SJCRH30 (cell line): ENCODE measurements around the gene PDZRN3. TPM values are rescaled to one million over a fixed set of nuclear protein-coding genes. Genes with fewer than 3 reads are reported as not detected.

Experiments used
- DNase-seq, 2 experiments: peaks; one replicate each; pipeline ENCODE4 v3.0.0-alpha.2; 2015 to 2020
- H3K27ac ChIP-seq: fragments of 250-450 bp; sonication (Bioruptor Pico); 2 replicates; pipeline ENCODE4 v1.5.1; 2020; ENCODE audit warnings: mild to moderate bottlenecking, moderate library complexity
- H3K27me3 ChIP-seq: fragments of 250-450 bp; sonication (Bioruptor Pico); 2 replicates; pipeline ENCODE4 v1.5.1; 2020; ENCODE audit warnings: mild to moderate bottlenecking, moderate library complexity
- H3K36me3 ChIP-seq: fragments of 250-450 bp; sonication (Bioruptor Pico); 2 replicates; pipeline ENCODE4 v1.5.1; 2020; ENCODE audit warnings: mild to moderate bottlenecking, moderate library complexity
- H3K4me1 ChIP-seq: fragments of 250-450 bp; sonication (Bioruptor Pico); 2 replicates; pipeline ENCODE4 v1.5.1; 2020; ENCODE audit warnings: mild to moderate bottlenecking, moderate library complexity
- H3K4me3 ChIP-seq: fragments of 250-450 bp; sonication (Bioruptor Pico); 2 replicates; pipeline ENCODE4 v1.5.1; 2020; ENCODE audit warnings: mild to moderate bottlenecking, moderate library complexity
- H3K9me3 ChIP-seq: fragments of 250-450 bp; sonication (Bioruptor Pico); replicated peaks from 2 replicates; pipeline ENCODE4 v1.5.1; 2020; ENCODE audit warnings: mild to moderate bottlenecking, moderate library complexity
- total RNA-seq: library from RNA; depleted of rRNA; stranded (reverse); fragments of >200 nt; shearing (Covaris generic); gene quantifications from 2 replicates; pipeline ENCODE4 v1.2.3, GENCODE V29; 2014

Gene PDZRN3
- total RNA-seq, 1 experiment from 2014 or later, result 27.3 TPM

DNA sequence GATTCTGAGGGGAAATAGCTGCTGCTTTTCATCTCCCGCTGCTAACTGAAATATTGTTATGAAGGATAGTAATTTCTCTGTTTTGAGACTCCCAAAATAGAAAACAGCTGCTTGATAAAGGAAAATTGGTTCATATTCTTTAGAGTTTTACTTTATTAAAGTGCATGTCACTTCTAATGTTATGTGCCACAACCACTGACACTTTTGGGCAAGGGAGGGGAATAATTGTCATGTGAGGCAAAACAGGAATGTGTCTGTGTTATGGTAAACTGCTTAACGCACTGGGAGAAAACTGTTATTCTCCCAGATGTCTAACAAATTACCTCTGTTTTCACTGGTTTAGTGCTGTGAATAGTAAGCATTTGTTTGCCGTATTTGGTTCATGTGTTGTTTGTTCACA, 201.6 kb downstream of the PDZRN3 start:
- Histone ChIP-seq H3K36me3 (no peaks in the 10 kb centered on the region), H3K4me3 (no peak overlapping the region), H3K4me1 (peaks cover 22% of the 10 kb centered on the region), H3K27ac (no peak overlapping the region), H3K9me3 (no peaks in the 10 kb centered on the region), H3K27me3 (no peaks in the 10 kb centered on the region)
- DNase-seq, result no peak

GRCh38 chr3:73422571-73422970, 202.2 kb downstream of the PDZRN3 start:
- no peak for DNase-seq
- H3K27ac ChIP-seq, result no peak overlapping the region
- no peaks in the 10 kb centered on the region for H3K27me3 ChIP-seq
- H3K9me3 ChIP-seq, result no peaks in the 10 kb centered on the region
- H3K4me1 ChIP-seq, result peaks cover 16% of the 10 kb centered on the region
- H3K36me3 ChIP-seq, result no peaks in the 10 kb centered on the region
- no peak overlapping the region for H3K4me3 ChIP-seq

- Histone ChIP-seq H3K36me3 (no peaks in the 10 kb centered on the region), H3K27ac (no peak overlapping the region), H3K9me3 (no peaks in the 10 kb centered on the region), H3K4me1 (no peaks in the 10 kb centered on the region), H3K4me3 (no peak overlapping the region), H3K27me3 (no peaks in the 10 kb centered on the region)
- no peak for DNase-seq
These were observed 204.8 kb downstream of the PDZRN3 start for GRCh38 chr3:73419942-73420341.

GRCh38 chr3:73419179-73419803, 205.4 kb downstream of the PDZRN3 start:
- H3K9me3 ChIP-seq, result no peaks in the 10 kb centered on the region
- no peaks in the 10 kb centered on the region for H3K36me3 ChIP-seq
- no peak overlapping the region for H3K27ac ChIP-seq
- no peaks in the 10 kb centered on the region for H3K4me1 ChIP-seq
- H3K27me3 ChIP-seq, result no peaks in the 10 kb centered on the region
- H3K4me3 ChIP-seq, result no peak overlapping the region
- DNase-seq, result no peak

- no peaks in the 10 kb centered on the region for H3K9me3 ChIP-seq
- no peak for DNase-seq
- H3K4me3 ChIP-seq, result no peak overlapping the region
- no peaks in the 10 kb centered on the region for H3K36me3 ChIP-seq
- H3K27ac ChIP-seq, result no peak overlapping the region
- no peaks in the 10 kb centered on the region for H3K27me3 ChIP-seq
- H3K4me1 ChIP-seq, result no peaks in the 10 kb centered on the region
These were observed 206.1 kb downstream of the PDZRN3 start for GRCh38 chr3:73418681-73419080.

DNA sequence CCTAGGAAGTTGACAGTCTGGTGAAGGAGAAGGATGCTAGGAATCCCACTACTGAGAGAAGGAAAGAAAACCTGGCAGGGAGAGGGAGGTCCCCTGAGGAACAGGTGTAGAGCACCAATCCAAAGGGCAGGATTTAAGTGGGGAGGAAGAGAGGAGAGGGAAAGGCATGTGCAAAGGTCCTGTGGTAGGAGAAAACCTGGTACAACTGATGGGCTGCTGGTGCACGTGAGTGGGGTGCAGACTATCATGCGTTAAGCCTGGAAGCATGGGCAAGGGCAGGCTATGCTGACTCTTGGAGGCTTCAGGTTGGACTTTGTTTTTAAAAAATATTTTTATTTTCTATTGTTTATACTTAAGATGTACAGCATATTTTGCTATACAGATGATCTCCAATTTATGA, 209.6 kb downstream of the PDZRN3 start:
- Histone ChIP-seq H3K9me3 (no peaks in the 10 kb centered on the region), H3K27ac (no peak overlapping the region), H3K4me1 (no peaks in the 10 kb centered on the region), H3K27me3 (no peaks in the 10 kb centered on the region), H3K36me3 (peaks cover 2% of the 10 kb centered on the region; the same call in 1 of the 2 replicates), H3K4me3 (no peak overlapping the region)
- DNase-seq, result no peak

DNA sequence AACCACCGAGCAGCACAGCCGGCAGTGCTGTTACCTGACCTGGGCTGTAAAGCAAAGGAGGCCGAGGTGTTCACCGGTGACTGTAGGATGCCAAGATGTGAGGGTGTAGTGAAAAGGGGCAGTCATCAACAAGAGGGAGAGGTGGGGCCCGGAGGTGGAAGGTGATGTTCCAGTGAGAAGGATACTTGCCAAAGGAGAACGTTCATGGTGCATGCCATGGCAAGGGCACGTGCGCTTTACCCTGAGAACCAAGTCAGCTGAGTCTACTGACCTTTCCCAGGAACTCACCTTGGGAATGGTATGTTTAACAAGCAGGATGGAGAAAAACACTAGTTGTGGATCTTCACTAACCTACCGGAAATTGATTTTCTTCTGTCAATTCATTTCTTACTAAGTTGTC, 211.1 kb downstream of the PDZRN3 start:
- peaks cover 2% of the 10 kb centered on the region; the same call in 1 of the 2 replicates for H3K36me3 ChIP-seq
- no peaks in the 10 kb centered on the region for H3K4me1 ChIP-seq
- no peak for DNase-seq
- H3K27me3 ChIP-seq, result no peaks in the 10 kb centered on the region
- H3K27ac ChIP-seq, result no peak overlapping the region
- H3K9me3 ChIP-seq, result no peaks in the 10 kb centered on the region
- H3K4me3 ChIP-seq, result no peak overlapping the region

GRCh38 chr3:73411993-73412392, 212.7 kb downstream of the PDZRN3 start:
- Histone ChIP-seq H3K9me3 (no peaks in the 10 kb centered on the region), H3K27me3 (no peaks in the 10 kb centered on the region), H3K27ac (no peak overlapping the region), H3K4me3 (no peak overlapping the region), H3K4me1 (no peaks in the 10 kb centered on the region), H3K36me3 (peaks cover 2% of the 10 kb centered on the region; the same call in 1 of the 2 replicates)
- DNase-seq, result no peak

- H3K9me3 ChIP-seq, result no peaks in the 10 kb centered on the region
- H3K4me3 ChIP-seq, result no peak overlapping the region
- DNase-seq, result no peak
- H3K27ac ChIP-seq, result no peak overlapping the region
- H3K27me3 ChIP-seq, result no peaks in the 10 kb centered on the region
- H3K36me3 ChIP-seq, result peaks cover 2% of the 10 kb centered on the region; the same call in 1 of the 2 replicates
- no peaks in the 10 kb centered on the region for H3K4me1 ChIP-seq
These were observed 213.2 kb downstream of the PDZRN3 start for GRCh38 chr3:73411545-73411944.

DNA sequence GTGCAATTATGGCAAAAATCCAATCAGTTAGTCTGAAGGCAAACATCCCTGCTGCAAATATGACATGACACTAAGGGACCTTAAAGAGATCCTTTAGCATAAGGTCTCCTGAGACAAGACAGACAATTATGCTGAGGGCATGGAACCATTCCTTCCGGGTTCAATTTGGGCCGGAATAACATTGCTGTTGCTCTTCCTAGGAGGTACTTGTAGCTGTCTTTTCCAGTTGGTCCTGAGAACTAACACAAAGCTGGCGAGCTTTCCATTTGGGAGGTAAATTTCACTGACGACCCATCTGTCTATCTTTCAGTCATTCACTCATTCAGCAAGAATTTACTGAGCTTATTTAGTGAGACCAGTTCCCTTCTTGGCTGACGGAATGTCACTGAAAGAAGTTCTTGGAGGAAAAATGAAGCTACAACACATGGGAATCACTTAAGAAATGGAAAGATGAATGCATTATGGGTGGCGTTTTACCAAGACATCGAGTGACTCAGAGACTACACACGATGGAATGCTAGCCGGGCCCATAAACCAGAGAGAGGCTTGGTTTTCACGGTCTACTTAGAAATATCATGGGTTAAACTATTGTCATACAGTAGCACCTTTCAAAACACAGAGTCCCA, 215.5 kb downstream of the PDZRN3 start:
- DNase-seq, result no peak
- H3K9me3 ChIP-seq, result no peaks in the 10 kb centered on the region
- H3K4me1 ChIP-seq, result no peaks in the 10 kb centered on the region
- H3K36me3 ChIP-seq, result peaks cover 2% of the 10 kb centered on the region; the same call in 1 of the 2 replicates
- H3K27ac ChIP-seq, result no peak overlapping the region
- no peaks in the 10 kb centered on the region for H3K27me3 ChIP-seq
- H3K4me3 ChIP-seq, result no peak overlapping the region

GRCh38 chr3:73408634-73409033, 216.1 kb downstream of the PDZRN3 start:
- Histone ChIP-seq H3K36me3 (peaks cover 2% of the 10 kb centered on the region; the same call in 1 of the 2 replicates), H3K4me1 (no peaks in the 10 kb centered on the region), H3K9me3 (no peaks in the 10 kb centered on the region), H3K4me3 (no peak overlapping the region), H3K27ac (no peak overlapping the region), H3K27me3 (no peaks in the 10 kb centered on the region)
- DNase-seq, result no peak

- no peak overlapping the region for H3K4me3 ChIP-seq
- peaks cover 2% of the 10 kb centered on the region; the same call in 1 of the 2 replicates for H3K36me3 ChIP-seq
- H3K9me3 ChIP-seq, result no peaks in the 10 kb centered on the region
- H3K27ac ChIP-seq, result no peak overlapping the region
- no peaks in the 10 kb centered on the region for H3K27me3 ChIP-seq
- no peaks in the 10 kb centered on the region for H3K4me1 ChIP-seq
- no peak for DNase-seq
These were observed 217.2 kb downstream of the PDZRN3 start for GRCh38 chr3:73407577-73407976.

DNA sequence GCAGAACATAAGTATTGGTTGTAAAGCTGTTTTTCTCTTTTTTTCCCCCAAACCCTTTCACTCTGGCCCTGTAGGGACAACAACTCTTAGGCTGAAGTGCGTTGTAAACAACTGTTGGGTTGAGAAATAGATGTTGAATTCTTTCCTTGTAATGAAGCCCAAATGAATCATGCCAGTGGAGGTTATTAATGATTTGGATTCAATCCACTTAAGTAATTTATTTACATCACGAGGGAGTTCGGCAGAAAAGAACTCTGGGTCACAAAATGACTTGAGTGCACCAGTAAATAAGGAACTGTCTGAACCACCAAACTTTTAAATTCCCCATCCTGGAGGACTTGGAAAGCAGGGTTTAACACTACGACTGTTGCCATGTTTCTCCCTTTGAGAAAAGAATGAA, 218.9 kb downstream of the PDZRN3 start:
- Histone ChIP-seq H3K4me1 (no peaks in the 10 kb centered on the region), H3K27ac (no peak overlapping the region), H3K9me3 (no peaks in the 10 kb centered on the region), H3K36me3 (no peaks in the 10 kb centered on the region; the same call in 1 of the 2 replicates), H3K27me3 (no peaks in the 10 kb centered on the region), H3K4me3 (no peak overlapping the region)
- no peak for DNase-seq

GRCh38 chr3:73405000-73405399, 219.7 kb downstream of the PDZRN3 start:
- Histone ChIP-seq H3K9me3 (no peaks in the 10 kb centered on the region), H3K36me3 (peaks cover 3% of the 10 kb centered on the region), H3K27ac (no peak overlapping the region), H3K27me3 (no peaks in the 10 kb centered on the region), H3K4me3 (no peak overlapping the region), H3K4me1 (no peaks in the 10 kb centered on the region)
- DNase-seq, result no peak

- no peaks in the 10 kb centered on the region for H3K27me3 ChIP-seq
- H3K4me3 ChIP-seq, result no peak overlapping the region
- H3K4me1 ChIP-seq, result no peaks in the 10 kb centered on the region
- H3K9me3 ChIP-seq, result no peaks in the 10 kb centered on the region
- H3K36me3 ChIP-seq, result peaks cover 3% of the 10 kb centered on the region
- peak in 1 of 2 experiments; percentile 19 for DNase-seq
- no peak overlapping the region for H3K27ac ChIP-seq
These were observed 220.3 kb downstream of the PDZRN3 start for GRCh38 chr3:73404435-73404834.

DNA sequence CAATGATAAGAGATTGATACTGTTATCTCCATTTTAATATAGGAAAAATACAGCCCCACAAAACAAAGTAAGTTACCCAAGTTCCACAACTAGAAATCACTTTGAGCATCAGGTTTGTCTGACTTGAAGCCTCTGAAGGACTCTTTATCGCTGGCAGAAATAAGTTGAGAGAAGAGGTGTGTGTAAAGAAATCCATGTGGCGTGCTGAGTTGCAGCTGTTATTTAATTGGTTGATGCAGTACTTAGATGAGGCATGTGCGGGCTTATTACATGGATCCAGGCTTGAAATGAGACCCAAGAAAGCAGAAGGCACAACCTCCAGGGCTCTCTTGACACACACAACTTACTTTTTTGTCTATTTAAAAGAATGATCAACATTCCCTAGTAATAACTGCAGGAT, 221.3 kb downstream of the PDZRN3 start:
- Histone ChIP-seq H3K4me3 (no peak overlapping the region), H3K27ac (no peak overlapping the region), H3K36me3 (peaks cover 3% of the 10 kb centered on the region), H3K9me3 (no peaks in the 10 kb centered on the region), H3K27me3 (no peaks in the 10 kb centered on the region), H3K4me1 (no peaks in the 10 kb centered on the region)
- DNase-seq, result no peak
